ENCODE measurements around the gene ATP13A4.

Gene ATP13A4

DNA sequence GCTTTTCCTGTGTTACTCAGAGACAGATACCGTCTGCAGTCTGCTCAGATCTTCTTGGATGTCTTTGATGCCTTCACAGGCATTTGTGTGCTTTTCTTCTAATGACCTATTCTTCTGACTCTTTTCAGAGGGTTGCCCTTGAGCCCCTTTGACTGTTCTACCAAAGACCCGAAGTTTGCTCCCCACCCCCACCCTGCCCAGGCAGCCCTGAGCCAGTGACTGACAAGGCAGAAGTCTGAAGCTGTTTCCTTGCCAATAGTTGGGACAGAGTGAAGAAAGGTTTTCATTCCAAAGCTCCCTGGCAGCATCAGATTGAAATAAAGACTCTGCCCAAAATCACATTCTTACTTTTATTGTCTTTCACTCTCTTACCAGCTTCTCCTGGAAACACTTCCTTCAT is 167.1 kb downstream of the ATP13A4 start:
- no peak for DNase-seq

DNA sequence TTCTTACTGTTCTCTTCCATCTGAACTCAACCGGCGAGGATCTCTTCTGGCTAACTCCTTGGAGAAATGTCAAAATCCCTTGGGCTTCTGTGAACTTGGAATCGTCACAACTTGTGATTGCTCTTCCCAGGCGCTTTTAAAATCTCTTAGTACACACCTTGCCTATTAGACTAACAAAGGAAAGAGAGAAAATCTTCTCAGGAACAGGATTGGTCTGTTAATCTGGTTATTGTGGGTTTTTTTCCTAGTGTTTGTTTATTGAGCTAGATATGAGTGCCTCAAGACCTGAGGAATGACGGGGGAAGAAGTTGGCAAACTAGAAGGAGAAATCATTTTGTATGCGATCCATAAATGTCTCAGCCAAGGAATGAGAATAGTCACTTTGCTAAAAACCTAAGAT is 176.0 kb downstream of the ATP13A4 start, which contains the start of gene ATP13A5:
ATP13A5 (minus strand) TSS at position 48 of the 400 bp plus-strand sequence; CDS start at position 20, 28 bp downstream.
- DNase-seq, result no peak

- no peak for DNase-seq
Measured at GRCh38 chr3:193377591-193377990, 177.1 kb downstream of the ATP13A4 start.

DNA sequence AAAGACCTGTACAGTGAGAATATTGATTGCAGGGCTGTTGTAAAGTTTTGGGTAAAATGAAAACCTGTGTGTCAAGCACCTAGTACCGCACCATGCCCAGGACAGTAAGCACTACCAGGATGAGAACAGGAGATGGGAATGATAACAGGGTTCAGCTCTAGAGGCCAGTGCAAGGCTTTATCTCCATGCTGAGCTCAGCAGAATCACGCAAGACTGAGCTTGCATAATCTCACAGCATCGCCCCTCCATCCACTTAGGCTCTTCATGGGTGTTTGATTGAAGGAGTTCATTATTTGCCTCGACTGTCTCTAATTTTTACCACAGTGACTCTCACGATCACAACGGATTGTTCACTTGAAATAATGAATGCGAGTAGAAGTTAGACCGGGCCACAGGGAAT is 179.1 kb downstream of the ATP13A4 start:
- no peak for DNase-seq

GRCh38 chr3:193372783-193373182 is 181.9 kb downstream of the ATP13A4 start:
- no peak for DNase-seq

DNA sequence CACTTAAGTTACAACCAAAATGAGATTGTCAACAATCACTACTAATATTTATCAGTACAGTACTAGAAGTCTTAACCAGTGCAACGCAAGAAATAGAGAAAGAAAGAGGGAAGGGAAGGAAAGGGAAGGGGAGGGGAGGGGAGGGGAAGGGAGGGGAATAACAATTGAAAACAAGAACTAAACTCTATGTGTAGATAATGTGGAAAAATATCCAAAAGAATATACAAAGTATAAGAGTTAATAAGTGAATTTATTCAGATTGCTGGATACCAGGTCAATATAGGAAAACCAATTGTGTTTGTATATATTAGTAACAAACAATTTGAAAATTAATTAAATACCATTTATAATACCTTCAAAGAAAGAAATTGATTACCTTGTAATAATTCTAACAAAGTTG is 186.8 kb downstream of the ATP13A4 start:
- DNase-seq, result no peak

- DNase-seq, result no peak
Measured at GRCh38 chr3:193357291-193357690, 197.4 kb downstream of the ATP13A4 start.

DNA sequence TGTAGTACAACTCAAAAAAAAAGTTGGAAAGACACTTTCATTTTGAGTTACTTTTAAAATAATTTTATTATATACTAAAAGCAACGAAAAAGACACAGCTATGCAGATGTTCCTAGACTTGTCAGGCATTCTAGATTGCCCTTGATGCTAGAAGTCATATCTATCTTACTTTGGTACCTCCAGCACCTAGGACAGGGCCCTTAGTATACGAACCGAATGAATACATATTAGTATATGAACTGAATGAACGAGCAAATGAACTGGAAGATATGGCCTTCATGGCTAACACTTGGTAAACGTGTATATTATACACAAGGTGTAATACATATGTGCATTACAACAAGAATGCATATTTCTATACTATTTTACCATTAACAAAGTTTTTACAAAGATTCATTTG is 200.3 kb downstream of the ATP13A4 start:
- DNase-seq, result no peak

All from CD4-positive, alpha-beta T cell treated with Interleukin-4 for 4 hours (primary cell).